Fibroblast of skin of scalp (primary cell): ENCODE measurements around the gene SV2B.

Source experiments
- DNase-seq: peaks from one replicate; pipeline ENCODE4 v3.0.0-alpha.2; 2013

The SV2B gene

GRCh38 chr15:91238644-91239425 lies 138.8 kb downstream of the SV2B start:
- no peak for DNase-seq

- no peak for DNase-seq
These were observed 143.8 kb downstream of the SV2B start for GRCh38 chr15:91243826-91244225.

- no peak for DNase-seq
These were observed 144.9 kb downstream of the SV2B start for GRCh38 chr15:91244919-91245318.

GRCh38 chr15:91246998-91247397 lies 146.9 kb downstream of the SV2B start:
- no peak for DNase-seq

- DNase-seq = no peak
These were observed 149.5 kb downstream of the SV2B start for GRCh38 chr15:91249591-91249990.

- DNase-seq = no peak
These were observed 152.3 kb downstream of the SV2B start for GRCh38 chr15:91252322-91252721.

GRCh38 chr15:91252756-91253155 lies 152.7 kb downstream of the SV2B start:
- DNase-seq = no peak

GRCh38 chr15:91253605-91254004 lies 153.5 kb downstream of the SV2B start:
- no peak for DNase-seq

- no peak for DNase-seq
These were observed 154.7 kb downstream of the SV2B start for GRCh38 chr15:91254766-91255165.

- DNase-seq = no peak
These were observed 155.7 kb downstream of the SV2B start for GRCh38 chr15:91255670-91256192.

GRCh38 chr15:91257746-91258414 lies 157.8 kb downstream of the SV2B start:
- no peak for DNase-seq

GRCh38 chr15:91258415-91258759 lies 158.3 kb downstream of the SV2B start:
- no peak for DNase-seq

GRCh38 chr15:91259077-91259476 lies 159.0 kb downstream of the SV2B start:
- no peak for DNase-seq

GRCh38 chr15:91261345-91261744 lies 161.3 kb downstream of the SV2B start:
- no peak for DNase-seq

GRCh38 chr15:91263632-91264531 lies 163.8 kb downstream of the SV2B start:
- peak; percentile 34 for DNase-seq

GRCh38 chr15:91264651-91265351 lies 164.7 kb downstream of the SV2B start:
- no peak for DNase-seq

GRCh38 chr15:91265416-91265940 lies 165.4 kb downstream of the SV2B start:
- no peak for DNase-seq

- no peak for DNase-seq
These were observed 168.5 kb downstream of the SV2B start for GRCh38 chr15:91268510-91268909.

GRCh38 chr15:91270747-91271146 lies 170.7 kb downstream of the SV2B start:
- DNase-seq = no peak

GRCh38 chr15:91271565-91272153 lies 171.6 kb downstream of the SV2B start:
- peak; percentile 65 for DNase-seq

GRCh38 chr15:91275844-91276243 lies 175.8 kb downstream of the SV2B start:
- DNase-seq = no peak

GRCh38 chr15:91278951-91279350 lies 178.9 kb downstream of the SV2B start:
- DNase-seq = no peak
